ENCODE results near the gene LIPC. TPM values are rescaled to one million over a fixed set of nuclear protein-coding genes. Genes with fewer than 3 reads are reported as not detected.

The LIPC gene
- total and polyA plus RNA-seq, 9 of the 15 experiments (the other 6 are each of a cell fraction or from before 2014, with no cell fraction given) = 0.07 to 0.41 (median 0.11) TPM; not detected in 2

DNA sequence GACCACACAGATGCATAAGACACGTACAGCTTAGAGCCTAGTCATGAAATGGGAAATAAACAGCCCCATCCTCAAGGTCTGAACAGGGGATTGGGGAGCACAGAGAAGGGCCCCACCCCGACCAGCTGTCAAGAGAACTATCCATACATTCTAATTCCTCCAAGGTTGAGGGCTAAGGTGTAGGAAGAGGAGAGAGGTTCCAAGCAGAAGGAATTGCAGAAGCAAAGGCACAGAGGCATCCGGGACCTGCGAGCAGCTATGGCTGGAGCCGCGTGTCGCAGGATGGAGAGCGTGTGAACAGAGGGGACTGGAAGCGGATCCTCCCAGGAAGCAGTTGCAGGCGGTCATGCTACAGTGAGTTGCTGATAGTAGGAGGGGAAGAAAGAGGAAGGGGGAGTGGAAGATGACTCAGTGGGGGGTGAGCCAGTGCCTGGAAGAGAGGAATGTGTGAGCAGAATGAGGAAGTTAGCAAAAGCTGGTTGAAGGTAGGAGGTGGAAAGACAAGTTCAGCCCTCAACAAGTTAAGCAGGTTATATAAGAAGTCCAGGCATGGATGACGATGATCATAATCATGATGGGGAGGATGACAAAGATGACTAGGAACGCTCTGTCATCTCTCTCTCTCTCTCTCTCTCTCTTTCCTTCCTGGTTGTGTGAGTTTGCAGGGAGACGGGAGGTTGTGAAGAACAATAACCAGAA lies 89.7 kb downstream of the LIPC start:
- Histone ChIP-seq H2AFZ (ENCODE audit: low read depth, low read length) (peak overlapping the region; percentile 79), H3K4me1 (replicated peaks in 1 of 2; ENCODE audit: control insufficient read depth in 2 of 2, insufficient read depth in 2 of 2, low read length in 2 of 2) (peaks cover 36 to 50% of the 10 kb centered on the region in 2 experiments), H3K9me1 (ENCODE audit: control insufficient read depth, insufficient read depth, low read length) (no peaks in the 10 kb centered on the region), H3K27me3 (ENCODE audit: control insufficient read depth in 2 of 2, insufficient read depth in 2 of 2, low read length in 2 of 2) (no peaks in the 10 kb centered on the region), H3K79me2 (ENCODE audit: control insufficient read depth, insufficient read depth, low read length) (no peaks in the 10 kb centered on the region), H3K36me3 (ENCODE audit: control insufficient read depth, insufficient read depth, low read length) (no peaks in the 10 kb centered on the region), H4K20me1 (replicated peaks; ENCODE audit: control insufficient read depth, insufficient read depth, low read length) (no peaks in the 10 kb centered on the region), H3K9me3 (replicated peaks; ENCODE audit: control insufficient read depth, insufficient read depth, low read depth, low read length) (no peaks in the 10 kb centered on the region), H3K4me3 (peak overlapping the region; percentile 0), H3K4me2 (ENCODE audit: insufficient read depth, low read length) (peak overlapping the region; percentile 81), H3K9ac (ENCODE audit: insufficient read depth in 1 of 2, low read depth in 2 of 2, low read length in 2 of 2) (peak overlapping the region; percentile 67 to 79; a peak in 3 of 4 replicates), H3K27ac (ENCODE audit: extremely low read depth, low read depth, low read length) (peak overlapping the region; percentile 80)
- ATAC-seq (peak; percentile 94), FAIRE-seq (peak; percentile 96), DNase-seq (ENCODE audit: extremely low read depth in 1 of 4, low spot score in 3 of 4) (peak; percentile 87 to 94 (median 90))
- WGBS (ENCODE audit: insufficient coverage, low coverage, missing lambda C conversion rate) = 4% methylated on average over 13 of the region's 13 CpGs
- POLR2A ChIA-PET = interaction anchor here (0.6 to 1.6 kb wide), 4 partner anchors 8 to 68 kb away, joined by 3 to 7 read pairs (median 4); no protein-coding TSS in a partner anchor
- no TSS peak for BruUV-seq (replicated peaks)
- in situ Hi-C loops (cut with MboI) (no loop called here), intact Hi-C loops (cut with micrococcal nuclease) (no loop called here)
- CTCF ChIA-PET (ENCODE audit: low intra/inter-chr PET ratio) = no interaction called here
- TF ChIP-seq MED1 (CRISPR knock-in tag; IDR thresholded peaks at IDR 0.05; ENCODE audit: borderline replicate concordance) (no peak), SIN3B (IDR thresholded peaks at IDR 0.05; ENCODE audit: low read depth) (no peak), ZBTB17 (CRISPR knock-in tag; IDR thresholded peaks at IDR 0.05) (peak; percentile 63; the same call in 1 of the 2 replicates), CHD4 (IDR thresholded peaks at IDR 0.05; ENCODE audit: insufficient read depth, insufficient replicate concordance, low read depth, low read length, poor library complexity, severe bottlenecking) (no peak), ZKSCAN8 (CRISPR knock-in tag; IDR thresholded peaks at IDR 0.05) (peak; percentile 63; the same call in 1 of the 2 replicates), HLTF (IDR thresholded peaks at IDR 0.05) (peak; percentile 95), KLF6 (CRISPR knock-in tag; IDR thresholded peaks at IDR 0.05; ENCODE audit: borderline replicate concordance) (peak; percentile 18; the same call in 1 of the 2 replicates), ELF4 (CRISPR knock-in tag; IDR thresholded peaks at IDR 0.05) (peak; percentile 94), NCOR1 (IDR thresholded peaks at IDR 0.05) (peak; percentile 75)
- TF ChIP-seq, protein P1, sequence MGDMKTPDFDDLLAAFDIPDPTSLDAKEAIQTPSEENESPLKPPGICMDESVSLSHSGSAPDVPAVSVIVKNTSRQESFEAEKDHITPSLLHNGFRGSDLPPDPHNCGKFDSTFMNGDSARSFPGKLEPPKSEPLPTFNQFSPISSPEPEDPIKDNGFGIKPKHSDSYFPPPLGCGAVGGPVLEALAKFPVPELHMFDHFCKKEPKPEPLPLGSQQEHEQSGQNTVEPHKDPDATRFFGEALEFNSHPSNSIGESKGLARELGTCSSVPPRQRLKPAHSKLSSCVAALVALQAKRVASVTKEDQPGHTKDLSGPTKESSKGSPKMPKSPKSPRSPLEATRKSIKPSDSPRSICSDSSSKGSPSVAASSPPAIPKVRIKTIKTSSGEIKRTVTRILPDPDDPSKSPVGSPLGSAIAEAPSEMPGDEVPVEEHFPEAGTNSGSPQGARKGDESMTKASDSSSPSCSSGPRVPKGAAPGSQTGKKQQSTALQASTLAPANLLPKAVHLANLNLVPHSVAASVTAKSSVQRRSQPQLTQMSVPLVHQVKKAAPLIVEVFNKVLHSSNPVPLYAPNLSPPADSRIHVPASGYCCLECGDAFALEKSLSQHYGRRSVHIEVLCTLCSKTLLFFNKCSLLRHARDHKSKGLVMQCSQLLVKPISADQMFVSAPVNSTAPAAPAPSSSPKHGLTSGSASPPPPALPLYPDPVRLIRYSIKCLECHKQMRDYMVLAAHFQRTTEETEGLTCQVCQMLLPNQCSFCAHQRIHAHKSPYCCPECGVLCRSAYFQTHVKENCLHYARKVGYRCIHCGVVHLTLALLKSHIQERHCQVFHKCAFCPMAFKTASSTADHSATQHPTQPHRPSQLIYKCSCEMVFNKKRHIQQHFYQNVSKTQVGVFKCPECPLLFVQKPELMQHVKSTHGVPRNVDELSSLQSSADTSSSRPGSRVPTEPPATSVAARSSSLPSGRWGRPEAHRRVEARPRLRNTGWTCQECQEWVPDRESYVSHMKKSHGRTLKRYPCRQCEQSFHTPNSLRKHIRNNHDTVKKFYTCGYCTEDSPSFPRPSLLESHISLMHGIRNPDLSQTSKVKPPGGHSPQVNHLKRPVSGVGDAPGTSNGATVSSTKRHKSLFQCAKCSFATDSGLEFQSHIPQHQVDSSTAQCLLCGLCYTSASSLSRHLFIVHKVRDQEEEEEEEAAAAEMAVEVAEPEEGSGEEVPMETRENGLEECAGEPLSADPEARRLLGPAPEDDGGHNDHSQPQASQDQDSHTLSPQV (IDR thresholded peaks at IDR 0.05) = peak; percentile 98
- TF ChIP-seq, protein P2, sequence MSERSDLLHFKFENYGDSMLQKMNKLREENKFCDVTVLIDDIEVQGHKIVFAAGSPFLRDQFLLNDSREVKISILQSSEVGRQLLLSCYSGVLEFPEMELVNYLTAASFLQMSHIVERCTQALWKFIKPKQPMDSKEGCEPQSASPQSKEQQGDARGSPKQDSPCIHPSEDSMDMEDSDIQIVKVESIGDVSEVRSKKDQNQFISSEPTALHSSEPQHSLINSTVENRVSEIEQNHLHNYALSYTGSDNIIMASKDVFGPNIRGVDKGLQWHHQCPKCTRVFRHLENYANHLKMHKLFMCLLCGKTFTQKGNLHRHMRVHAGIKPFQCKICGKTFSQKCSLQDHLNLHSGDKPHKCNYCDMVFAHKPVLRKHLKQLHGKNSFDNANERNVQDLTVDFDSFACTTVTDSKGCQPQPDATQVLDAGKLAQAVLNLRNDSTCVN (CRISPR knock-in tag; IDR thresholded peaks at IDR 0.05) = no peak
- TF ChIP-seq, protein P3, sequence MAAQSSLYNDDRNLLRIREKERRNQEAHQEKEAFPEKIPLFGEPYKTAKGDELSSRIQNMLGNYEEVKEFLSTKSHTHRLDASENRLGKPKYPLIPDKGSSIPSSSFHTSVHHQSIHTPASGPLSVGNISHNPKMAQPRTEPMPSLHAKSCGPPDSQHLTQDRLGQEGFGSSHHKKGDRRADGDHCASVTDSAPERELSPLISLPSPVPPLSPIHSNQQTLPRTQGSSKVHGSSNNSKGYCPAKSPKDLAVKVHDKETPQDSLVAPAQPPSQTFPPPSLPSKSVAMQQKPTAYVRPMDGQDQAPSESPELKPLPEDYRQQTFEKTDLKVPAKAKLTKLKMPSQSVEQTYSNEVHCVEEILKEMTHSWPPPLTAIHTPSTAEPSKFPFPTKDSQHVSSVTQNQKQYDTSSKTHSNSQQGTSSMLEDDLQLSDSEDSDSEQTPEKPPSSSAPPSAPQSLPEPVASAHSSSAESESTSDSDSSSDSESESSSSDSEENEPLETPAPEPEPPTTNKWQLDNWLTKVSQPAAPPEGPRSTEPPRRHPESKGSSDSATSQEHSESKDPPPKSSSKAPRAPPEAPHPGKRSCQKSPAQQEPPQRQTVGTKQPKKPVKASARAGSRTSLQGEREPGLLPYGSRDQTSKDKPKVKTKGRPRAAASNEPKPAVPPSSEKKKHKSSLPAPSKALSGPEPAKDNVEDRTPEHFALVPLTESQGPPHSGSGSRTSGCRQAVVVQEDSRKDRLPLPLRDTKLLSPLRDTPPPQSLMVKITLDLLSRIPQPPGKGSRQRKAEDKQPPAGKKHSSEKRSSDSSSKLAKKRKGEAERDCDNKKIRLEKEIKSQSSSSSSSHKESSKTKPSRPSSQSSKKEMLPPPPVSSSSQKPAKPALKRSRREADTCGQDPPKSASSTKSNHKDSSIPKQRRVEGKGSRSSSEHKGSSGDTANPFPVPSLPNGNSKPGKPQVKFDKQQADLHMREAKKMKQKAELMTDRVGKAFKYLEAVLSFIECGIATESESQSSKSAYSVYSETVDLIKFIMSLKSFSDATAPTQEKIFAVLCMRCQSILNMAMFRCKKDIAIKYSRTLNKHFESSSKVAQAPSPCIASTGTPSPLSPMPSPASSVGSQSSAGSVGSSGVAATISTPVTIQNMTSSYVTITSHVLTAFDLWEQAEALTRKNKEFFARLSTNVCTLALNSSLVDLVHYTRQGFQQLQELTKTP (IDR thresholded peaks at IDR 0.05; ENCODE audit: low read depth in 1 of 2, partially characterized antibody in 2 of 2) = peak; percentile 33 to 88
